ENCODE results near the gene PRR9. TPM values are rescaled to one million over a fixed set of nuclear protein-coding genes. Genes with fewer than 3 reads are reported as not detected.
"Not testable (repeated sequence)": the region's sequence is repeated elsewhere in the genome, so short reads cannot be mapped to it uniquely, and the experiment has no call there.

Gene PRR9
- total and polyA plus RNA-seq, 2 experiments from 2014 or later, result not detected

DNA sequence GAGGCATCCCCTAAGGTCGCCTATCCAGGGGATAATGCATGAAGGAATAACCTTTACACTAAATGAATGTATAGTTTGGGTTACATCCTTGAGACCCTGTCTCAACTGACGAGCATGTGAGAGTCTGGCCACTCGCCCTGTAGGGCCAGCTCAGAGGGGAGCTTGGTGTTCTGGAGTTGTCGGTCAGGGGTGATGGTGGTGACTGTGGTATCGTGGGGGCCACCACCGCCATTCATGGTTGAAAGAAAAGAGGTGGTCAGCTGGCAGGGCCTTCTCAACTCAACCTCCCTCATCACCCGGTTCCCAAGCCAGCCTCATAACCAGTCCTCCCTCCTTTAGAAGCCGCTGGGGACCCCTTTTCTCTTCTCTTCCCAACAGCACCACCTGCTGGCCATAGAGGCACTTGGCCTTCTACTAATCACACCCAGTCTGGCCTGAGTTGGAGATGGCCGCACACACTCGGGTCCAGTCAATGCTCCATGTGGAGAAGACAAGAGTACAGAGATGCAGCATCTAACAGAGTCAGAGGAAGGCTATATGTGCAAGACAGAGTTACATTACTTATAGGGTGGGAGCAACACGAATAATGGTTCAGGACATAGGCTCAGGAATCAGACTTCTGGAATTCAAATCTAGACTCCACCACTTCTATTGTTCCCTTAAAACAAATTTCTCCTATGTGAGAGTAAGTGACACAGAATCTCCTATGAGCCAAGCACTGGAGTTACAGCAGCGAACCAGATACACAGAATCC, 11.9 kb downstream of the PRR9 start:
- H3K4me1 ChIP-seq (ENCODE audit: low read depth); H3K27me3 ChIP-seq; H3K27ac ChIP-seq; H3K4me3 ChIP-seq; H3K36me3 ChIP-seq; H3K9me3 ChIP-seq (ENCODE audit: low read depth): not testable (repeated sequence)
- TF ChIP-seq CTCF (IDR thresholded peaks at IDR 0.05; ENCODE audit: low read depth, low read length), result peak; percentile 51
- peak; percentile 6 to 58 for DNase-seq (ENCODE audit: low read depth in 1 of 2, low spot score in 1 of 2)

- no peak for TF ChIP-seq CTCF (IDR thresholded peaks at IDR 0.05; ENCODE audit: low read depth, low read length)
- no peak overlapping the region for H3K27ac ChIP-seq
- no peaks in the 10 kb centered on the region for H3K9me3 ChIP-seq (ENCODE audit: low read depth)
- DNase-seq (ENCODE audit: low read depth in 1 of 2, low spot score in 1 of 2), result no peak
- H3K4me3 ChIP-seq, result no peak overlapping the region
- H3K4me1 ChIP-seq (ENCODE audit: low read depth), result no peaks in the 10 kb centered on the region
- no peaks in the 10 kb centered on the region for H3K36me3 ChIP-seq
- no peaks in the 10 kb centered on the region for H3K27me3 ChIP-seq
Measured at GRCh38 chr1:153231363-153231762, 14.0 kb downstream of the PRR9 start.

- DNase-seq (ENCODE audit: low read depth in 1 of 2, low spot score in 1 of 2), result no peak
- Histone ChIP-seq H3K27ac (no peak overlapping the region), H3K4me1 (ENCODE audit: low read depth) (no peaks in the 10 kb centered on the region), H3K27me3 (no peaks in the 10 kb centered on the region), H3K4me3 (no peak overlapping the region), H3K36me3 (no peaks in the 10 kb centered on the region), H3K9me3 (ENCODE audit: low read depth) (no peaks in the 10 kb centered on the region)
- TF ChIP-seq CTCF (IDR thresholded peaks at IDR 0.05; ENCODE audit: low read depth, low read length), result no peak
Measured at GRCh38 chr1:153231785-153232184, 14.4 kb downstream of the PRR9 start.

- Histone ChIP-seq H3K27ac (no peak overlapping the region), H3K9me3 (ENCODE audit: low read depth) (no peaks in the 10 kb centered on the region), H3K4me3 (no peak overlapping the region), H3K4me1 (ENCODE audit: low read depth) (no peaks in the 10 kb centered on the region), H3K36me3 (no peaks in the 10 kb centered on the region), H3K27me3 (no peaks in the 10 kb centered on the region)
- no peak for TF ChIP-seq CTCF (IDR thresholded peaks at IDR 0.05; ENCODE audit: low read depth, low read length)
- no peak for DNase-seq (ENCODE audit: low read depth in 1 of 2, low spot score in 1 of 2)
Measured at GRCh38 chr1:153232553-153232952, 15.2 kb downstream of the PRR9 start.

- Histone ChIP-seq H3K36me3 (no peaks in the 10 kb centered on the region), H3K27me3 (no peaks in the 10 kb centered on the region), H3K4me3 (no peak overlapping the region), H3K4me1 (ENCODE audit: low read depth) (no peaks in the 10 kb centered on the region), H3K27ac (no peak overlapping the region), H3K9me3 (ENCODE audit: low read depth) (no peaks in the 10 kb centered on the region)
- no peak for TF ChIP-seq CTCF (IDR thresholded peaks at IDR 0.05; ENCODE audit: low read depth, low read length)
- DNase-seq (ENCODE audit: low read depth in 1 of 2, low spot score in 1 of 2), result no peak
Measured at GRCh38 chr1:153233448-153233847, 16.1 kb downstream of the PRR9 start.

Data from cardiac muscle cell (in vitro differentiated cells and primary cell).